Esophagus muscularis mucosa (tissue), 3 donors: ENCODE results near the gene ACADS.

Experiments used
- POLR2A ChIP-seq: fragments of 450-650 bp; IDR thresholded peaks from one replicate; pipeline ENCODE4 v1.6.1; 2017; ENCODE audit warnings: antibody characterized with exemption, moderate library complexity, mild to moderate bottlenecking, low read depth
- POLR2AphosphoS5 ChIP-seq, 2 donors: sonication (generic); formaldehyde crosslinking; IDR thresholded peaks; one replicate each; pipeline ENCODE4 v1.6.1; 2017; ENCODE audit warnings: antibody characterized with exemption in 2 of 2
- TF ChIP-seq, protein P1 (sequence below), 3 experiments: fragments of 200-600 bp in 2 of 3; fragments of 450-650 bp in 1 of 3; sonication (generic) in 2 of 3; IDR thresholded peaks; one replicate each; pipeline ENCODE4 v1.5.1; 2017 to 2019; ENCODE audit warnings: antibody characterized with exemption in 3 of 3, mild to moderate bottlenecking in 2 of 3, moderate library complexity in 1 of 3

DNA sequence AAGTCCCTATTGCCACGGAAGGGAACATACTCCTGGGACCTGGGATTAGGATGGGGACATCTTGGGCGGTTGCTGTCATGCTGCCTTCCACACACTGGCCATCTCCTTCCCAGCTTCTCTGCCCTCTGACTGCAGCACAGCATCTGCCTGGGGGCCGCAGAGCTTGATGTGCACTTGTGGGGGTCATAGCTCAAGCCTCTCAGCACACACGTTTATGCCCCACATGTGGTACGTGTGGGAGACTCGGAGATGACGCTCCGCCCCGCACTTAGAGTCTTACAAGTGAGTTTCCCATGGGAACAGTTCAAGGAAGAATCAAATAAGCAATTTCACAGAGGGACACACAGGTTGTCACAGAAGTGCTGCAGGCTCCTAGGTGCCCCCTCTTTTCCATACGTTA is 8.6 kb downstream of the ACADS start:
- TF ChIP-seq, protein P1, sequence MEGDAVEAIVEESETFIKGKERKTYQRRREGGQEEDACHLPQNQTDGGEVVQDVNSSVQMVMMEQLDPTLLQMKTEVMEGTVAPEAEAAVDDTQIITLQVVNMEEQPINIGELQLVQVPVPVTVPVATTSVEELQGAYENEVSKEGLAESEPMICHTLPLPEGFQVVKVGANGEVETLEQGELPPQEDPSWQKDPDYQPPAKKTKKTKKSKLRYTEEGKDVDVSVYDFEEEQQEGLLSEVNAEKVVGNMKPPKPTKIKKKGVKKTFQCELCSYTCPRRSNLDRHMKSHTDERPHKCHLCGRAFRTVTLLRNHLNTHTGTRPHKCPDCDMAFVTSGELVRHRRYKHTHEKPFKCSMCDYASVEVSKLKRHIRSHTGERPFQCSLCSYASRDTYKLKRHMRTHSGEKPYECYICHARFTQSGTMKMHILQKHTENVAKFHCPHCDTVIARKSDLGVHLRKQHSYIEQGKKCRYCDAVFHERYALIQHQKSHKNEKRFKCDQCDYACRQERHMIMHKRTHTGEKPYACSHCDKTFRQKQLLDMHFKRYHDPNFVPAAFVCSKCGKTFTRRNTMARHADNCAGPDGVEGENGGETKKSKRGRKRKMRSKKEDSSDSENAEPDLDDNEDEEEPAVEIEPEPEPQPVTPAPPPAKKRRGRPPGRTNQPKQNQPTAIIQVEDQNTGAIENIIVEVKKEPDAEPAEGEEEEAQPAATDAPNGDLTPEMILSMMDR (IDR thresholded peaks at IDR 0.05), result no peak
- TF ChIP-seq POLR2AphosphoS5 (IDR thresholded peaks at IDR 0.05) (no peak), POLR2A (no peak)
